Cardiac fibroblast (primary cell): ENCODE results near the gene AFF1.
"Not testable (repeated sequence)": the region's sequence is repeated elsewhere in the genome, so short reads cannot be mapped to it uniquely, and the experiment has no call there.

Source experiments
- DNase-seq, 2 donors: peaks; one replicate each; pipeline versions ENCODE4 v3.0.0 to v3.0.0-alpha.2; 2010; ENCODE audit warnings: low read depth in 2 of 2
- H3K4me3 ChIP-seq, 2 donors: replicated peaks in 1 of 2; 1 replicate in 1 of 2; 2 replicates in 1 of 2; pipeline ENCODE4 v1.5.1; 2011; ENCODE audit warnings: low read depth in 2 of 2, low read length in 2 of 2, mild to moderate bottlenecking in 2 of 2, moderate library complexity in 1 of 2
- CTCF ChIP-seq: IDR thresholded peaks from one replicate; pipeline ENCODE4 v1.5.1; 2011; ENCODE audit warnings: low read depth, mild to moderate bottlenecking, low read length, inconsistent platforms

The AFF1 gene

GRCh38 chr4:87133183-87133582, 198.4 kb downstream of the AFF1 start:
- no peak for TF ChIP-seq CTCF
- H3K4me3 ChIP-seq: no peak overlapping the region
- no peak for DNase-seq

GRCh38 chr4:87134122-87134521, 199.3 kb downstream of the AFF1 start:
- no peak for TF ChIP-seq CTCF
- no peak for DNase-seq
- no peak overlapping the region for H3K4me3 ChIP-seq

GRCh38 chr4:87141428-87141827, 206.6 kb downstream of the AFF1 start:
- no peak for DNase-seq
- no peak overlapping the region for H3K4me3 ChIP-seq
- no peak for TF ChIP-seq CTCF

- TF ChIP-seq CTCF: no peak
- H3K4me3 ChIP-seq: no peak overlapping the region
- no peak for DNase-seq
Observed at GRCh38 chr4:87144356-87144755, 209.5 kb downstream of the AFF1 start.

- not testable (repeated sequence) for DNase-seq
Observed at GRCh38 chr4:87145934-87146333, 211.1 kb downstream of the AFF1 start.

GRCh38 chr4:87147116-87147515, 212.3 kb downstream of the AFF1 start:
- H3K4me3 ChIP-seq: no peak overlapping the region
- no peak for DNase-seq
- no peak for TF ChIP-seq CTCF

More at GRCh38 chr4:87145934-87146333, 211.1 kb downstream of the AFF1 start:
- not testable (repeated sequence) for H3K4me3 ChIP-seq

GRCh38 chr4:87150498-87151261, 215.9 kb downstream of the AFF1 start:
- peak; percentile 87 for TF ChIP-seq CTCF
- H3K4me3 ChIP-seq: no peak overlapping the region
- peak; percentile 82 to 84 for DNase-seq
